NCI-H2107 treated with DMSO at 0.1 percent for 48 hours (cell line): Measurements from ENCODE around the gene NOTCH3.

Source experiments
- DNase-seq: peaks from one replicate; lab custom pipeline; 2025; ENCODE audit not compliant: unreplicated experiment; lab: John Stamatoyannopoulos, UW

The NOTCH3 gene

GRCh38 chr19:15200553-15201364 is at the start of gene NOTCH3:
Gene NOTCH3 (minus strand): TSS chr19:15200995. CDS start chr19:15200905, 90 bp downstream.
- DNase-seq, result no peak

GRCh38 chr19:15250640-15250993 is 49.8 kb upstream of the NOTCH3 start:
- no peak for DNase-seq

GRCh38 chr19:15249972-15250639 is 49.3 kb upstream of the NOTCH3 start:
- no peak for DNase-seq

- no peak for DNase-seq
These were observed 48.7 kb upstream of the NOTCH3 start for GRCh38 chr19:15249528-15249874.

- no peak for DNase-seq
These were observed 48.1 kb upstream of the NOTCH3 start for GRCh38 chr19:15248648-15249527.

- DNase-seq, result no peak
These were observed 47.3 kb upstream of the NOTCH3 start for GRCh38 chr19:15248106-15248505.

GRCh38 chr19:15247107-15248014 is 46.6 kb upstream of the NOTCH3 start:
- no peak for DNase-seq

GRCh38 chr19:15246198-15246481 is 45.3 kb upstream of the NOTCH3 start:
- no peak for DNase-seq

GRCh38 chr19:15245370-15246197 is 44.8 kb upstream of the NOTCH3 start:
- no peak for DNase-seq

- no peak for DNase-seq
These were observed 44.0 kb upstream of the NOTCH3 start for GRCh38 chr19:15244808-15245207.

- no peak for DNase-seq
These were observed 43.5 kb upstream of the NOTCH3 start for GRCh38 chr19:15244106-15244803.

GRCh38 chr19:15243236-15243957 is 42.6 kb upstream of the NOTCH3 start:
- DNase-seq, result no peak

- no peak for DNase-seq
These were observed 40.6 kb upstream of the NOTCH3 start for GRCh38 chr19:15241259-15241910.

- DNase-seq, result no peak
These were observed 39.7 kb upstream of the NOTCH3 start for GRCh38 chr19:15240515-15240914.

- no peak for DNase-seq
These were observed 38.6 kb upstream of the NOTCH3 start for GRCh38 chr19:15239337-15239949.

- DNase-seq, result no peak
These were observed 37.9 kb upstream of the NOTCH3 start for GRCh38 chr19:15238639-15239155.

GRCh38 chr19:15237759-15238638 is 37.2 kb upstream of the NOTCH3 start:
- no peak for DNase-seq
